Memory B cell (primary cell): Measurements from ENCODE around the gene LUC7L3.
"Not testable (repeated sequence)": the region's sequence is repeated elsewhere in the genome, so short reads cannot be mapped to it uniquely, and the experiment has no call there.

ENCODE experiments used
- ATAC-seq: fragments of 150-1000 bp; cut with Tn5 transposase; 2 replicates; pipeline ENCODE4 v1.10.0; 2021; ENCODE audit warnings: low read depth, mild to moderate bottlenecking, moderate library complexity
- DNase-seq, 2 donors: peaks; one replicate each; pipeline ENCODE4 v3.0.0; 2022; ENCODE audit warnings: low spot score in 2 of 2
- H3K27ac Mint-ChIP-seq: one replicate; pipeline ENCODE4 v1.8.0; 2022; ENCODE audit warnings: mild to moderate bottlenecking, moderate library complexity, mixed read lengths
- H3K27me3 Mint-ChIP-seq: one replicate; pipeline ENCODE4 v1.8.0; 2022; ENCODE audit warnings: mixed read lengths
- H3K36me3 Mint-ChIP-seq: one replicate; pipeline ENCODE4 v1.8.0; 2022; ENCODE audit warnings: mild to moderate bottlenecking, mixed read lengths
- H3K4me1 Mint-ChIP-seq: one replicate; pipeline ENCODE4 v1.8.0; 2022; ENCODE audit warnings: mixed read lengths
- H3K4me3 Mint-ChIP-seq: one replicate; pipeline ENCODE4 v1.8.0; 2022; ENCODE audit warnings: mild to moderate bottlenecking, moderate library complexity, mixed read lengths
- H3K9me3 Mint-ChIP-seq: one replicate; pipeline ENCODE4 v1.8.0; 2022; ENCODE audit warnings: mixed read lengths

LUC7L3 gene

DNA sequence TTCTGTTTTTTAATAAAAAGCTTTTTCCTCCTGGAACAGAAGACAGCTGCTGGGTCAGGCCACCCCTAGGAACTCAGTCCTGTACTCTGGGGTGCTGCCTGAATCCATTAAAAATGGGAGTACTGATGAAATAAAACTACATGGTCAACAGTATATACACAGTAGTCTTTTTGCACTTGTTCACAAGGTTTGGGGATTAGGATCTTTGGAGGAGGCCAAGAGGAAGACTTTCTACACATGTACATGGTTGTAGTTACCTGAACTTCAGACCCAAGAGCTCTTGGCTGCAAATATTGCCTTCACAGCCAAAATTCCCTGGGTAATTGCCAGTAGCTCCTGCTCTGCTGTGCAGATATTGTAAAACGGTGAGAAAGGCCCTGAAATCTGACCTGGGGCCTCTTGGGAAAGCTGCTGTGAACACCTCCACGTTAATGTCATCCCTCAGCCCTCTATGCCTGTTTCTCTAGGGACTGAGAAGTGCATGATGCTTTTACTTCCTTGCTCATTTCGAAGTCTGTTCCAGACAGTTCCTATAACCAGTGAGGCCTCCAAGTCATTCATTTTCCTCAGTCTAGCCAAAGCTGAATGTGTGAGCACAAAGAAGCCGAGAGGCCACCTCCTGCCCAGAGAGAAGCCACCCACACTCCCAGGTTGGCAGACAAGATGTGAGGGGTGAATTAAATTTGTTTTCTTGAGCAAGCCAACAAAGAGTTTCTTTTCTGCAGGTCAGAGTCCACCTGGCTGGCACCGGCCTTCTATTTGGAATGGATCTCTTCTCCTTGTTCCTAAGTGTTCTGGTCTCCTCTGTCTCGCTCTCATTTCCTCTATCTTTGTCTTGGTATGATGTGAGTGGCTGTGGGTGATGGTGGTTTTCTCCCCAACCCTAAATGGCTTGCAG lies 27.6 kb upstream of the LUC7L3 start:
- DNase-seq, result no peak
- H3K9me3 Mint-ChIP-seq, result no peaks in the 10 kb centered on the region
- no peak overlapping the region for H3K4me3 Mint-ChIP-seq
- no peaks in the 10 kb centered on the region for H3K4me1 Mint-ChIP-seq
- no peaks in the 10 kb centered on the region for H3K27me3 Mint-ChIP-seq
- H3K27ac Mint-ChIP-seq, result peak overlapping the region; percentile 8
- peaks cover 11% of the 10 kb centered on the region for H3K36me3 Mint-ChIP-seq
- no peak for ATAC-seq

DNA sequence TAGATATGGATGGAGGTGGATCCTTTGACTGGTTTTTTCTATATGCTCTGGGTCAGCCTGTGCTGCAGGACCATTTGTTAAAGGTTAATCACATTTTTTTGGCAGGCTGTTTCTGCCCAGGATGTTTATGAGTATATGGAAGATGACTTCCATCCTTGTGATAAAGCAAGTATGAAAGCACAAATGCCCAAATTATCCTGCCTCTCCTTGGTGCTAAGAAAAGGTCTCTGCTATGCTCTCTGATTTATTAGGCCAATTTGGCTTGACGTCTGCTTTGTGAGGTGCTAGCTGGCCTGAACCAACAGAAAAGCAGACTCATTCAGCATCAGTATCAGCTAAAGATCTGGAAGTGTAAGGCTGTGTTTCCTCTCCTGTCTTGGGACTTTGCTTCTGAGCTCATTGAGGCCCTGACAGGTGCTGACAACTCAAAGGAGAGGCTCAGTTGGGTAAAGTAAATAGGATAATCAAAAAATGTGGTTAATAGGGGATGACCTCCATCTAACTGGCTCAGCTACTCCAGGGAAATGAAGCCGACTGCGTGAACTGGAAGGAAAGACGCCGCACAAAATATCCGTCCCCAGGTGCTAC lies 26.9 kb upstream of the LUC7L3 start:
- Mint-ChIP-seq H3K4me1 (peaks cover 2% of the 10 kb centered on the region), H3K36me3 (peaks cover 17% of the 10 kb centered on the region), H3K27me3 (no peaks in the 10 kb centered on the region), H3K4me3 (no peak overlapping the region), H3K27ac (peak overlapping the region; percentile 8), H3K9me3 (no peaks in the 10 kb centered on the region)
- no peak for ATAC-seq
- no peak for DNase-seq

DNA sequence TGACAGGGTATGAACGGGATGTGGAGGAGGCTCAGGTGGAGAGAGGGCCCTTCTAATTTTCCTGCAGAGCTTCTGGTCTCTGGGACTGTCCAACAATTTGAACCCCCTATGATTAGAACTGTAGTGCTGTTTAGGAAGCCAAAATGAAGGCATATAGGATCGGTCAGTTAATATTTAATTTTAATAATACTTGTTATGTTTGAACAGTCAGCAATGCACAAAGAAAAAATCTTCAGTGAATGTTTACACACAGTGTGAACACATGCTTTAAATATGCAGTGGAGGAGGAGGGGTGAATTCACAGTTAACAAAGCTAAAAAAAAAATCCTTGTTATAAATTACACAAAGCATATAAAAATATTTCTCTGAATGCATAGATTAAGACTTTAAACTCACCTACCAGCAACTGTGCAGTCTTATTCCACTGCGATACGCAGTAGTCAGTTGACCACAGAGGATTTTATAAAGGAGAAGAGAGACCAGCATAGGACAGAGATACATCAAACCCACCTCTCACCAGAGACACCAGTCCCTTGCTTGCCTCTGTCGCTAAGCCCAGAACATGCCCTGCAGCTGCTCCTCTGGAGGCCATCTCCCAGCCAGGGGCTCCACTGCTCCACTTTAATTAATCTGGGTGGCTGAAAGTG lies 26.2 kb upstream of the LUC7L3 start:
- Mint-ChIP-seq H3K9me3 (no peaks in the 10 kb centered on the region), H3K27ac (peak overlapping the region; percentile 8), H3K4me1 (peaks cover 2% of the 10 kb centered on the region), H3K36me3 (peaks cover 19% of the 10 kb centered on the region), H3K4me3 (no peak overlapping the region), H3K27me3 (no peaks in the 10 kb centered on the region)
- DNase-seq (no peak), ATAC-seq (no peak)

DNA sequence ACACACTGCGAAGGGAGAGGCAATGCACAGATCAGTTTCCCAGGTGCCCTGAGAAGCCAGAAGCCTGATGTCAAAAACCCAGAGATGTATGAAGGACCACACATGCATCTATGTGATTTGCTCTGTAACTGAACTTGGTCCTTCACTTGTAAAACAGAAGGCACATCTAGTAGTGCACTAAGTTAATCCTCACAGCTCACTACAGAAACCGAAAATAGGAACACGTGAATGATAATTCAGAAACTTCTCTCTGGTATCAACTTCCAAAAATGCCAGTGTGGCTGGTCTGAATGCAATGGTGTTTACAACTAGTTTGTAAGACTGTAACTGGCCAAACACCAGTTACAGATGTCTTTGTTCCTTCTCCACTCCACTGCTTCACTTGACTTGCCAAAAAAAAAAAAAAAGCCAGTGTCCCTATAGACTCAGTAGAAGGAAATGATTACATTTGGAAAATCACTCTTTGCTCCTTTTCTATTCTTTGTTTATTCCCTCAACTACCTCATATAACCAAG lies 23.0 kb upstream of the LUC7L3 start:
- H3K36me3 Mint-ChIP-seq, result peaks cover 35% of the 10 kb centered on the region
- peaks cover 6% of the 10 kb centered on the region for H3K4me1 Mint-ChIP-seq
- ATAC-seq (no peak), DNase-seq (no peak)
- no peaks in the 10 kb centered on the region for H3K9me3 Mint-ChIP-seq
- peak overlapping the region; percentile 76 for H3K27ac Mint-ChIP-seq
- H3K27me3 Mint-ChIP-seq, result no peaks in the 10 kb centered on the region
- no peak overlapping the region for H3K4me3 Mint-ChIP-seq

DNA sequence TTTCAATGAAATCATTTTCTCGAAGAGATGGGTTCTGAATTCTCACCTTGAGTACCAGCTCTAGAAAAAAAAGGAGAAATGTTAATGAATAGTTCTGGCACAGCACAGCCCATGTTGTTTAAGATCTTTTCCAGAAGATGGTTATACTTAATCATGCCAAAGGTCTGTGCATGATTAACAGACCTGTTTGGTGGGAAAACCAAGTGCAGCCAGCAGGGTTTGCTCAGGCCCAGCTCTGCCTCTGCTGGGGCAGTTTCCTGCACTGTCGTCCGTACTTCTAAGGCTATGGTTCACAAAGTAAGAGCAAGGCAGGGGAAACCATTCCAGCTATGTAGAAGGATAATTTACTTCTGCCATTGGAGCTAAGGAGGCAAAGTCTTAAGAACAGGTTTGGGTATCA lies 22.3 kb upstream of the LUC7L3 start:
- DNase-seq (no peak), ATAC-seq (no peak)
- no peaks in the 10 kb centered on the region for H3K9me3 Mint-ChIP-seq
- no peak overlapping the region for H3K4me3 Mint-ChIP-seq
- peak overlapping the region; percentile 76 for H3K27ac Mint-ChIP-seq
- no peaks in the 10 kb centered on the region for H3K27me3 Mint-ChIP-seq
- H3K36me3 Mint-ChIP-seq, result peaks cover 35% of the 10 kb centered on the region
- peaks cover 8% of the 10 kb centered on the region for H3K4me1 Mint-ChIP-seq

DNA sequence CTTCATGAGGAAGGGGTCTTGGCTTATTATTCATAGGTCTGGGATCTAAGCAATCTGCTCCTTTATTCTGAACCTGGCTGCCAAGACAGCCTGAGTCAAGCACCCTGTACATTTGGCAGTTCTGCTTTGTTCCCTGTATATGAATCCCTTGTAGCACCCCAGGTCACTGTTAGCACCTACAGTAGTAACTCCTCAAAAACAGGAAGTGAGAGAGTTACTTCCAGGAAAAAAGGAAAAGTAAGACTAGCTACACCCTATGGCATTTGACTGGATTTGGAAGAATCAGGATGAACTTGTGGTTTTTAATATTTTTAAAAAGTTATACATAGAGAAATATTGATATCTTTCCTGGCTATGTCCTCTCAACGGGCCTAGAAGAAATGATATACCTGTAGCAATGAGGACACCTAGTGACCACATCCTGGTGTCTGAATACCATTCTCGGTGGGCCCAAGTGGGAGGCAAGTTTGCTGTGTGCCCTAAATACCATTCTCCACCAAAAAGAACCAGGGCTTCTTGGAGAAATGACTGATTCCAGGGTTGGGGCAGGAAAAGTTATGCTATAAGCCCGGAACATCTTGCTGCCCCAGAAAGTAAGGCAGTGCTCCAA lies 21.6 kb upstream of the LUC7L3 start:
- Mint-ChIP-seq H3K27ac (peak overlapping the region; percentile 76), H3K27me3 (no peaks in the 10 kb centered on the region), H3K9me3 (no peaks in the 10 kb centered on the region), H3K4me3 (no peak overlapping the region), H3K4me1 (peaks cover 13% of the 10 kb centered on the region), H3K36me3 (peaks cover 33% of the 10 kb centered on the region)
- ATAC-seq (no peak), DNase-seq (no peak)

DNA sequence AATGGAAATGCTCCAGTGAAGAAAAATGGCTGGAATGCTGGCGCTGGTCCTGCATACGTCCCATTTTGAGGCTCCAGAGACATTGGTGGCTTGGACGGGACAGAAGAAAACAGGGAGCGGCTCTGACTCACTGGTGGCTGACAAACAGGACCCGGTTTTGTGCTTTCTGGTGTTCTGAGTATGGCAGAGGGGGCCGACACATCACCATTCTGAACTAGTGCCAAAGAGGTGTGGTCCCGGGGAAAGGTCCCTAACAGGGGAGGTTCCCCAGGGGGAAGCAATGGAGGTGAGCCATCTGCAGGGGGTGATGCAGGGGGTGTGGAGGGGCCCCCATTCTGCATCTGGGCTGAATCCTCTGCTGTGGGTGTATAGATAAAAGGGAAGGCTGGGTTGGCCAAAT lies 20.0 kb upstream of the LUC7L3 start:
- Mint-ChIP-seq H3K4me3 (no peak overlapping the region), H3K4me1 (peaks cover 22% of the 10 kb centered on the region), H3K36me3 (peaks cover 38% of the 10 kb centered on the region), H3K27me3 (no peaks in the 10 kb centered on the region), H3K9me3 (no peaks in the 10 kb centered on the region), H3K27ac (no peak overlapping the region)
- DNase-seq (no peak), ATAC-seq (no peak)

DNA sequence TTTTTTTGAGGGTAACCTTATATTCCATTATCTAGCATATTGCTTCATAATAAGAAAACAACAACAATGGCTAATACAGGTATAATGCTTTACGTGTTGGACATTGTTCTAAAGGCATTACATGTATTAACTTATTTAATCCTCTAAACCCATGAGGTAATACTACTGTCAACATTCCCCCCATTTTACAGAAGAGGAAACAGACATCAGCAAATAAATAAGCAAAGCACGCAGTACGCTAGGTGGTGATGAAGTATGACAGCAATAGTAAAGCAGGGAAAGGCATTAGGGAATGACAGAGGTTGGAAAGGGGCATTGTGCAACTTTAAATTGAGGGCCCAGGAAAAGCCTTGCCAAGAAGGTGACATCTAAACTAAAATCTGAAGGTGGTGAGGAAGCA lies 16.2 kb upstream of the LUC7L3 start:
- Mint-ChIP-seq H3K36me3 (peaks cover 28% of the 10 kb centered on the region), H3K9me3 (no peaks in the 10 kb centered on the region), H3K27me3 (no peaks in the 10 kb centered on the region), H3K27ac (peak overlapping the region; percentile 45), H3K4me1 (peaks cover 27% of the 10 kb centered on the region), H3K4me3 (no peak overlapping the region)
- DNase-seq (no peak), ATAC-seq (no peak)

DNA sequence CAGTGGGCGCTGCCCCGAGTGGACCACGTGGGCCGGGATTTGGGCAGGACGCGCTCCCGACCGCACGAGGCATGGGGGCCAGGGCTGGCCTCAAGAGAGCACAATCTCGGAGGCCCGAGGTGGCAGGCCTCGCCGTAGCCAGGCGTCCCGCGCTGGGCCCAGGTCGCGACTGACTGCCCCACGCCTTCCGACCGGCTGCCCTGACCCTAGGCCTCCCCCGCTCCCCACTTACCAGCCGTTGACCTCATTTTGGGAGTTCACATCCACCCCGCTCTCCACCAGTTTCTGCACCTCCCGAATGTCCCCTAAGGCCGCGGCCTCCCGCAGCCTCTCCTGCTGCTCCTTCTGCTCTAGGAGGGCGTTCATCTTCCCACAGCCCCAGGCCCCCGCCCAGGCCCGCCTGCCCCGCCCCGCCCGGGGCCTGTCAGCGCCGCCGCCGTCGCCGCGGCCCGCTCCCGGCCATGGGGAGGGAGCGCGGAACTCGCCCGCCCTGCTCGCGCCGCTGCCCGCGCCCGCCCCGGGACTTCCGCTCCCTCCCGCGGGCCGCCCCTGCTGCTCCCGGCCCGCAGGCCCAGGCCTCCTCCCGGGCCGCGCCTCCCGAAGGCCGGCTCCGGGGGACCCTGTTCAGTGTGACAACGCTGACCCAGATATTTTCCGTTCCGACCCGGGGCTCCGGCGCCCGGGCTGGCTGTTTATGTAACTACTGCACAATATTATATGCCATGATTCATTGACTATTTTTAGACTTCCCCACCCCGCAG lies 11.9 kb upstream of the LUC7L3 start, which contains the start of gene ANKRD40:
TSS of gene ANKRD40 (minus strand) at position 626 of the 761 bp plus-strand sequence. CDS start at position 366, 260 bp downstream.
- H3K27me3 Mint-ChIP-seq, result no peaks in the 10 kb centered on the region
- DNase-seq, result peak; percentile 94 to 97
- H3K4me1 Mint-ChIP-seq, result peaks cover 31% of the 10 kb centered on the region
- peak within 1 kb of the TSS; percentile 99 for H3K4me3 Mint-ChIP-seq
- no peaks in the 10 kb centered on the region for H3K9me3 Mint-ChIP-seq
- H3K36me3 Mint-ChIP-seq, result peaks cover 11% of the 10 kb centered on the region
- ATAC-seq, result peak; percentile 84
- peak within 1 kb of the TSS; percentile 99 for H3K27ac Mint-ChIP-seq

DNA sequence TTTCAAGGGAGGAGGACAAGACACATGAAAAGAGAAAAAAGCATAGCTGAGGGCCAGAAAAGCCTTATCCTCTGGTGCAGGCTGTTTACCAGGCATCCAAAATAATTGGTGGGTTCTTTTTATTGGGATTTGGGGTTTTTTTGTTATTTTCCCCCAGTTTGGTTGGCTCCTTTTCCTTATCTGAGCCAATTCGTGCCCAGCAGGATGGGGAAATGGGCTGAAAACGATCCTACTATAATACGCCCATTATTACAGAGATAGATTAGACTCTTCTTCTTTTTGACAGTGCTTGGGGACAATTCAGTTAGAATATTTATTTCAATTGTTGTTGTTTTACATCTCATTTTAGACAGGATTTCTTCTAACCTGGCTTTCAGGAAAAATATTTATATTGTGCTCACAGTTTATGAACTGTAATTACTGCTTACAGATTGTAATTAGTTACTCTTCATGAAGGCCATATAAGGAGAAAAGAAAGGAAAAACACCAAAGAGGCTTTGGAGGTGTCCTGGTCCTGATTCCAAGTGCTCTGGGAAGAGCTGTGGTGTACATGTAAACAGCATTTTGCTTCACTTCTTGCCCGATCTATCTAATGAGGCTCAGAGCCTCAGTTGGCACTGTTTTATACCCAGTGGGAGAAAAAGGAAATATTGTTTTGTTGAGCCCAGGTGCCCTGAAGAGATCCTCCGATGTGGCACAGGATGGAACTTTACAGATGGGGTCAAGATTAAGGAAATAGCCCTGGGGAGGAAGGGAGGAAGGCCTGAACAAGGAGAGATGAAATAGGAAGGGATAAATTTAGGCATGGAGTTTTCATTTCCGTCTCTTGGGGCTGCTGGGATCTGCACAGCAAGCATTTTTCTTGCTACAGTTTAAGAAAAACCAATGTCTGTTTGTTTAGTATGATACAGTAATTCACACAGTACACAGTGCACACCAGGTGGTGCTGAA lies 11.1 kb upstream of the LUC7L3 start:
- peak overlapping the region; percentile 99 for H3K27ac Mint-ChIP-seq
- no peaks in the 10 kb centered on the region for H3K27me3 Mint-ChIP-seq
- H3K4me3 Mint-ChIP-seq, result peak overlapping the region; percentile 99
- no peaks in the 10 kb centered on the region for H3K9me3 Mint-ChIP-seq
- peak; percentile 7 for ATAC-seq
- peaks cover 8% of the 10 kb centered on the region for H3K36me3 Mint-ChIP-seq
- DNase-seq, result no peak
- peaks cover 27% of the 10 kb centered on the region for H3K4me1 Mint-ChIP-seq

DNA sequence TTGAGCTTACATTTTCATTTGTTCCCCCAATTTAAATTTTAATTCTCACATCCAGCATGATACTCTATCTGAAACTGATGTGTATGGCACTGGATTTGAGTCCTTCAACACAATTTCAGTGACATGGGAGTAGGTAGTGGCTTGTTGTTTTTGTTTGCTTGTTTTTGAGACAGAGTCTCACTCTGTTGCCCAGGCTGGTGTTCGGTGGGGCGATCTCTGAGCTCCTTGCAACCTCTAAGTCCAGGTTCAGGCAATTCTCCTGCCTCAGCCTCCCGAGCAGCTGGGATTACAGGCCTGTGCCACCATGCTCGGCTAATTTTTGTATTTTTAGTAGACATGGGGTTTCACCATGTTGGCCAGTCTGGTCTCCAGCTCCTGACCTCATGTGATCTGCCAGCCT lies 10.3 kb upstream of the LUC7L3 start:
- DNase-seq, result not testable (repeated sequence)
- H3K4me1 Mint-ChIP-seq, result peaks cover 21% of the 10 kb centered on the region

DNA sequence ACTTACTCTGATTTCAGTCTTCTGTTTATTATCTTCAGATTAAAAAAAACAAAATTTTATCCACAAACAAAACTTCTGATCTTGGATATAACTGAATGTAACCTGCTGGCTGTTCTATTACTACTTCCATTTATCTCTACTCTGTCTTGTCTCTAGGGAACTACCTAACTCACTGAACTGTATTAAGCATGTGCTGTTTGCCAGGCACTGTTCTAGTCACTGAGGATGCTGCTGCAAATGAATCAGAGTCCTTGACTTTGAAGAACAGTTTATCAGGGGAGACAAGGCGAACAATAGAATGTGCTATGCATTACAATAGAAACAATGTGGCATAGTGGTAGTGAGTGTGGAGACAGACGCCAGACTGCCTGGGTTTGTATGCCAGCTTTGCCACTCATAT lies 9.4 kb upstream of the LUC7L3 start:
- peaks cover 20% of the 10 kb centered on the region for H3K4me1 Mint-ChIP-seq
- H3K27me3 Mint-ChIP-seq, result no peaks in the 10 kb centered on the region
- no peaks in the 10 kb centered on the region for H3K9me3 Mint-ChIP-seq
- no peak overlapping the region for H3K27ac Mint-ChIP-seq
- no peak overlapping the region for H3K4me3 Mint-ChIP-seq
- DNase-seq, result no peak
- no peak for ATAC-seq
- peaks cover 2% of the 10 kb centered on the region for H3K36me3 Mint-ChIP-seq

More for the DNA sequence above, 10.3 kb upstream of the LUC7L3 start:
- H3K27me3 Mint-ChIP-seq, H3K36me3 Mint-ChIP-seq, H3K4me3 Mint-ChIP-seq, ATAC-seq, H3K9me3 Mint-ChIP-seq: not testable (repeated sequence)
- peak overlapping the region; percentile 99 for H3K27ac Mint-ChIP-seq
